HG02678 (cell line): ENCODE measurements around the gene PRELID2.
"Not testable (repeated sequence)": the region's sequence is repeated elsewhere in the genome, so short reads cannot be mapped to it uniquely, and the experiment has no call there.

Source experiments
- ATAC-seq: cut with Tn5 transposase; IDR thresholded peaks from one replicate; pipeline ENCODE4 v1.9.1; 2021; ENCODE audit warnings: mild to moderate bottlenecking, moderate library complexity; ENCODE audit not compliant: unreplicated experiment

The PRELID2 gene

GRCh38 chr5:145834917-145835847, at the start of gene PRELID2:
Gene PRELID2 (minus strand): TSS chr5:145835342. CDS start chr5:145835251, 91 bp downstream.
- peak; percentile 85 for ATAC-seq

DNA sequence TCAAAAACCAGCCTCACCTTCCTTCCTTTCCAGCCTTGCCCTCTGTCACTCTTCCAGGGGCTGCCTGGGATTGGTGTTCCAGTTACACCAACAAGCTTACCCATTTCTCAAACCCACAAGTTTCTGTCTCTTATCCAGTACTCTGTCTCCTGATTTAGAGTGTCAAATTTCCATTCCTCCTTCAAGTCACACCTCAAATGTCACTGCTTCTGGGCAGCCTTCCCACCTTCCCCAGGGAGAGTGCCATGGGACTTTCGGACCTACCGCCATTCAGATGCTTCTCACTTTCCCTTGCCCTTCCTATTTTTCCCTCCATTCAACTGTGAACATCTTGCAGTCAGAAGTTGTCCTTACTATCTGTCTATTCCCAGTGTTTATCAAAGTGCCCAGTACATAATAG, 39.6 kb upstream of the PRELID2 start:
- ATAC-seq, result no peak

GRCh38 chr5:145872914-145873313, 37.8 kb upstream of the PRELID2 start, which contains the start of gene GRXCR2:
Gene GRXCR2 (minus strand): TSS chr5:145873014. CDS start chr5:145872968, 46 bp downstream.
- ATAC-seq, result no peak

DNA sequence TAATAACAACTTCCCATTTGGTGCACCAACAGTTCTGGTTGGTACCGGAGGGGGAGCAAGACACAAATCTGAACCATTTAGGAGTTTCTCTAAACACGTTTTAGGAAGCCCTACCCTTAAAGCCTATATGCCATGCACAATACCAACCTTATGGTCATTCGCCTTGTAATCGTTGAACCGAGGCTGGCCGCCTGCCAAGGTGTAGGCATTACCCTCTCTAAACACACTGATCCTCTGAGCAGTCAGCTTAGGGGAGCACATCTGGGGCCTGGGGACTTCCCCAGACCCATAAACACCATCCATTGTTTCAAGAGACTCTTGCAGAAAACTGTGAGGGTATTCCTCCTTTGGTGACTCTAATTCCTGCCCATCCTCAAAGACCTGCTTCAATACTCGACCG, 37.3 kb upstream of the PRELID2 start:
- ATAC-seq, result no peak

DNA sequence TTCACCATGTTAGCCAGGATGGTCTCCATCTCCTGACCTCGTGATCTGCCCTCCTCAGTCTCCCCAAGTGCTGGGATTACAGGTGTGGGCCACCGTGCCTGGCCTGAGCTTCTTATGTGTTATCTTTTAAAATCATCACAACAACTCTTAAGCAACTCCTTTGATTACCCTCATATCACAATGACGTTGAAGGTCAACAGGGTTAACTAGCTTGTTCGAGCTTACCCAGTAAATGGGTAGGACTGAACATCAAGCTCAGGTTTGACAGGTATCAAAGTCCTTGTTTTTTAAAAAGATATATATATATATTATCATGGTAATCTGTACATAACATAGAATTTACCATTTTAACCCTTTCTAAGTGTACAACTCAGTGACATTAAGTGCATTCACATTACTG, 34.6 kb upstream of the PRELID2 start:
- no peak for ATAC-seq

GRCh38 chr5:145867806-145868205, 32.7 kb upstream of the PRELID2 start:
- ATAC-seq, result no peak

DNA sequence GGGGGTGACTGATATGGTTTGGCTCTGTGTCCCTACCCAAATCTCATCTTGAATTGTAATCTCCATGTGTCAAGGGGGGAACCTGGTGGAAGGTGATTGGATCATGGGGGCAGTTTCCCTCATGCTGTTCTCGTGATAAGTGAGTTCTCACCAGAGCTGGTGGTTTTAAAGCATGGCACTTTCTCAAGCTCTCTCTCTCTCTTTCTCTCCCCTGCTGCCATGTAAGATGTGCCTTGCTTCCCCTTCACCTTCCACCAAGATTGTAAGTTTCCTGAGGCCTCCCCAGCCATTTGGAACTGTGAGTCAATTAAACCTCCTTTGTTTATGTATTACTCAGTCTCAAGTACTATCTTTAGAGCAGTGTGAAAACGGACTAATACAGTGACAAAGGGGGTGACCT, 29.3 kb upstream of the PRELID2 start:
- ATAC-seq, result not testable (repeated sequence)

- ATAC-seq, result no peak
Measured at GRCh38 chr5:145863003-145863402, 27.9 kb upstream of the PRELID2 start.

GRCh38 chr5:145859897-145860296, 24.8 kb upstream of the PRELID2 start:
- no peak for ATAC-seq

DNA sequence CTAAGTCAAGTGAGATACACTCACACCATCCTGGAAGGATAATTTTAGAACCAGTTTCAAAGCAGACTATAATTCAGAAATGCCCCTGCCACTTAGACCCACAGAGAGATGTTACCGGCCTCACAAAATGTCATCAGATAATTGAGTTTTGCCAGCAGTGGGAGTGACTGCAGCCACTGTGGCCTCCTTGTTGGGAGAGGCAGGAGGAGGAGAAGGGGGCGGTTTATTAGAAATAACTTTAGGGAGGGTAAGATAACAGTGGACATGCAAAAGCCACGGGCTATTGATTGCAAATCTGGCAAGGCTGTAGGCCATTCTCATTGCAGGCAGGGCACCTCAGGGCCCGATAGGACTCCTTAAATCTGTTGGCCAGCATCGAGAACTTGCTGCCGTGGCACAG, 24.3 kb upstream of the PRELID2 start:
- ATAC-seq, result no peak

DNA sequence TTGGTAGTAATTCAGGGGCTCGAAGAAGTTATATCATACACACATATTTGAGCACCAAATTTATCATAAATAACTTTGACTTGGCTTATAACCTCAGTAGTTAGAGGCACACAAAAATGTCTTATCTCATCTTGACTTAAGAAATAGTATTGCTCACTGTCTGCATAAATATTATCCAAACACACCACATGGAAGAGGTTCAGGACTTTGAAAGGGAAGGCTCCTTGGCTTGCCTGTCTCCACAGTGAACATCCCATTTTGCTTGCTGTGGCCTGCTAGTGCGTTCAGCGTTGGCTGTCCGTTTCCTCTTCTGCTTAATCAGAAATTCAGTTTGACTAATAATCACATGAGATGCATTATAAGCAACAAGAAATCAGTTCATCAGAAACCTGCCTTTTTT, 23.8 kb upstream of the PRELID2 start:
- no peak for ATAC-seq

- ATAC-seq, result peak; percentile 63
Measured at GRCh38 chr5:145856285-145856818, 21.2 kb upstream of the PRELID2 start.

- ATAC-seq, result no peak
Measured at GRCh38 chr5:145855763-145856267, 20.7 kb upstream of the PRELID2 start.

DNA sequence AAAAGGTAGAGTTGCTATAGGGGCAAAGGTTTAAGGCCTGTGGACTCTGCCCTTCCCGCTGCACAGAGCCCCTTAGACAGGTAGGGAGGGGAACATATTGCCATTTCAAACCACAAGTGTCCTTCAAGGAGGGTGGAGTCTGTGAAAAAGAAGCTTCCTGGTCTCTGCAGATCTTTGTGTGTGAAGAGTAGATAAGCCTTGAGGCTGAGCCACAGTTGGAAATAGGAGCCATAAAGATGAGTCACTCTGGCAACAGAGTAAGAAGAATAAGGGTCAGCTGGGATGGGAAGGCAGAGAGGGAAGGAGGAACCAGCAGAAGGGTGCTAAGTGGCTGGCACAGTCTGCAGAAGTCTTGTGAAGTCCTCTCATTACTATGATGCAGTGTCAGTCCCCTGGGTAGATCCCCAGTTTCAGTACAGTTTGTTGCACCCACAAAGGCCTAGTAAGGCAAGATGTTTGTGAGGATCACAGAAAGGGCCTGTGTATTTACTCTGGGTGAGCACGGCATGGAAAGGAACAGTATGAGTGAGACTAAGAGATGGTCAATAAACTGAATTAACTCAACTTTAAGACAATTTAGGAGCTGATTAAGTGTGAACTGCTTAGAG, 19.6 kb upstream of the PRELID2 start:
- ATAC-seq, result no peak

GRCh38 chr5:145853781-145854376, 18.7 kb upstream of the PRELID2 start:
- no peak for ATAC-seq

DNA sequence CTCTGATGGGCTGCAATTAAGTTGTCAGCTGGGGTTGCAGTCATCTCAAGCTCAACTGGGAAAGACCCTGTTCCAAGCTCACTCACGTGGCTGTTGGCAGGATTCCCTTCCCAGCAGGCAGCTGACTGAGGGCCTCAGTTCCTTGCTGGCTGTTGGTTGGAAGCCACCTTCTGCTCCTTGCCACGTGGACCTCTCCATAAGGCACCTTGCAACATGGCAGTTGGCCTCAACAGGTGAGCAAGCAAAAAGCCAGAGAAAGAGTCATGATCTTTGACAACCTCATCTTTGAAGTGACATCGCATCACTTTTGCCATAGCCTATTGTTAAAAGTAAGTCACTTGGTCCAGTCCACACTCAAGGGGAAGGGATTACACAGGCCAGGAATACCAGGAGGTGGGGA, 17.8 kb upstream of the PRELID2 start:
- no peak for ATAC-seq

- ATAC-seq, result no peak
Measured at GRCh38 chr5:145848854-145849253, 13.7 kb upstream of the PRELID2 start.

DNA sequence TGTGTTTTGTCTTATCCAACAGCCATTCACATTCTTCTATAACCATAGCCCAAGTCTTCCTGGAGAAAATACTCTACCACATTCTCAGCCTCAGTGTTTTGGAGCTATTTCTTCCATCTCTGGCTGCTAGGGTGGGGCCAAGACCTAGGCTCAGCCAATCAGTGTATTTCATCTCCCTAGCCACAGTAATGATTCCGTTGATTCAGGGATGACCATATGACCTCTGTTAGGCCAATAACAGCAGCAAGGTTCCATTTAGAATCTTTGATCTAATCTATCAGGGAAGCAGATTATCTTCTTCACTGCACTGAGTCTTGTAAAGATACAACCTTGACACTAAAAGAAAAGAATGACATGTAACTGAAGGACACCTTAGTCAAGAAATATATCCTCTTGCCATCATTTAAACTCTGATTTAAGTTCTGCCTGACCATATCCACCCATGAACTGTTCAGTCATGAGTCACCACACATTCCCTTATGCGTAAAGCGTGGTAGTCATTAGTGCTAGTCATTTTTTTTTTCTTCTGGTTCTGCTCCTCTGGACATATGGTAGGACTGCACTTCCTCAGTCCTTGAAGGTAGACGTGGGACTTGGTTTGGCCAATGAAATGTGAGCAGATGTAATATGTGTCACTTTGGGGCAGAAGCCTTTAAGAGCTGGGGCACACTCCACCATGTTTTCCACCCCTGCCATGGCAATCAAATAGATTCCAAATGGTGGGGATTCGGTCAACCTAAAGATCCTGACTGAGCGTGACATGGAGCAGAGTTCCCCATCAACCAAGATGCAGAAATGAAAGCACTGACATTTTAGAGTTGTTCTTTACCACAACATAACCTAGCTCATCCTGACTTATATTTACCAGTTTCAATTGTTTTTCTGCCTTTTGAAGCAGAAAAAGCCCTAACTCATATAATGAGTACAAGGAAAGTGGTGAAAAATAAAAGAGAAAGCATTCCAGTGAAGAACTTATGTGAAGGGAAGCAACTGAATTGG, 12.7 kb upstream of the PRELID2 start:
- no peak for ATAC-seq

DNA sequence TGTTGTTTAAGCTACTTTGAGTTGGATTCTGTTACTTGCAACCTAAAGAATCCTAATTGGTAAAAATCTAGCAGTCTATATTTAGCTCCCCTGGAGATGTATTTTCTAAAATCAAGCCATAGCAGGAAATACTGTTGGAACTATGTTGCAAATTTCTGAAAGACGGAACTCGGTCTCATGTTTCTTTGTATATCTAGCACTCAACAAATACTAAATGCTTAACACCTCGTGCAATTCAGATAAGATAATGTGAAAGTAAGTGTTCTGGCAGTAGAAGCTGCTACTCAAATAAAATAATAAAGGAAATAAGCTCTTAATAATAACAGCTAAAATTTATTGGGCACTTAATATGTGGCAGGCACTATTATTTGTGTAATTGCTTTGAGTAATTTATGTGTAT, 10.9 kb upstream of the PRELID2 start:
- no peak for ATAC-seq

DNA sequence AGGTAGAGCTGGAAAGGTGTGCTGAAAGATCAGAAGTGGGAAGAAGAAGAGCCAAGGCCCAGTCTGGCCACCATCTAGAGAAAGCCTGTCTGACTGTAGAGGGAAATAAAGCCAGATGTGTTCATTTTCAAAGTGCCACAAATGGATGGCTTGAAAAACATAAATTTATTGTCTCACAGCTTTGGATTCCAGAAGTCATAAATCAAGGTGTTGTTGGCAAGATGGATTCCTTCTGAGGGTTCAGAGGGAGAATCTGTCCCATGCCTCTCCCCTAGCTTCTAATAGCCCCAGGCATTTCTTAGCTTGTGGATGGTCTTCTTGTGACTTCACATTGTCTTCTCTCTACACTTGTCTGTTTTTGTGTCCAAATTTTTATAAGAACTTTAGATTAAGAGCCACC, 6.2 kb upstream of the PRELID2 start:
- ATAC-seq, result no peak
